Measurements from ENCODE around the gene WWP2. TPM values are rescaled to one million over a fixed set of nuclear protein-coding genes. Genes with fewer than 3 reads are reported as not detected.
"Not testable (repeated sequence)": the region's sequence is repeated elsewhere in the genome, so short reads cannot be mapped to it uniquely, and the experiment has no call there.

WWP2 gene
- polyA plus RNA-seq, 6 donors from 2014 or later, result 26.3 to 59.7 (median 39.3) TPM

- H3K27ac Mint-ChIP-seq, result peak overlapping the region in 1 of 6 donors; percentile 5
Observed at GRCh38 chr16:69816996-69817395, 54.9 kb downstream of the WWP2 start.

GRCh38 chr16:69818891-69819545 is 56.9 kb downstream of the WWP2 start:
- ATAC-seq (ENCODE audit: low read depth in 2 of 2) (no peak), DNase-seq (no peak)
- peaks cover 15 to 19% of the 10 kb centered on the region in 2 donors for H3K36me3 Mint-ChIP-seq
- peaks cover 0 to 2% (median 0%) of the 10 kb centered on the region in 7 donors for H3K9me3 Mint-ChIP-seq
- no peaks in the 10 kb centered on the region for H3K27me3 Mint-ChIP-seq
- H3K4me3 Mint-ChIP-seq, result no peak overlapping the region
- peak overlapping the region in 2 of 6 donors; percentile 32 to 84 for H3K27ac Mint-ChIP-seq
- peaks cover 18 to 27% (median 19%) of the 10 kb centered on the region in 3 donors for H3K4me1 Mint-ChIP-seq

More at GRCh38 chr16:69816996-69817395, 54.9 kb downstream of the WWP2 start:
- H3K36me3 Mint-ChIP-seq, result peaks cover 15 to 22% of the 10 kb centered on the region in 2 donors
- no peak for DNase-seq
- peaks cover 5 to 14% (median 7%) of the 10 kb centered on the region in 3 donors for H3K4me1 Mint-ChIP-seq
- H3K9me3 Mint-ChIP-seq, result peaks cover 0 to 2% (median 0%) of the 10 kb centered on the region in 7 donors
- H3K27me3 Mint-ChIP-seq, result no peaks in the 10 kb centered on the region
- ATAC-seq (ENCODE audit: low read depth in 2 of 2), result no peak
- no peak overlapping the region for H3K4me3 Mint-ChIP-seq

GRCh38 chr16:69820926-69821541 is 58.9 kb downstream of the WWP2 start:
- Mint-ChIP-seq H3K4me1 (peaks cover 24 to 34% (median 24%) of the 10 kb centered on the region in 3 donors), H3K36me3 (peaks cover 12 to 15% of the 10 kb centered on the region in 2 donors), H3K4me3 (no peak overlapping the region), H3K9me3 (peaks cover 0 to 2% (median 0%) of the 10 kb centered on the region in 7 donors), H3K27ac (peak overlapping the region in 2 of 6 donors; percentile 65 to 66), H3K27me3 (no peaks in the 10 kb centered on the region)
- DNase-seq, result no peak
- ATAC-seq (ENCODE audit: low read depth in 2 of 2), result no peak

DNA sequence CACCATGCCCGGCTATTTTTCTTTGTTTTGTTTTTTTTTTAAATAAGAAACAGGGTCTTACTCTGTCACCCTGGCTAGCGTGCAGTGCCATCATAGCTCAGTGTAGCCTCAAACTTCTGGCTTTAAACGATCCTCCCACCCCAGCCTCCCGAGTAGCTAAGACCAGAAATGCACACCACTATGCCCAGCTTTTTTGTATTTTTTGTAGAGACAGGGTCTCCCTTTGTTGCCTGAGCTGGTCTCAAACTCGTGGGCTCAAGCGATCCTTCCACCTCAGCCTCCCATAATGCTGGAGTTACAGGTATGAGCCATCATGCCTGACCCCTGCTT is 59.7 kb downstream of the WWP2 start:
- H3K27ac Mint-ChIP-seq, result peak overlapping the region in 2 of 6 donors; percentile 65 to 81
- DNase-seq (no peak), ATAC-seq (ENCODE audit: low read depth in 2 of 2) (no peak)
- peak overlapping the region in 1 of 8 donors; percentile 5 for H3K4me3 Mint-ChIP-seq
- peaks cover 12 to 15% of the 10 kb centered on the region in 2 donors for H3K36me3 Mint-ChIP-seq
- H3K4me1 Mint-ChIP-seq, result peaks cover 24 to 34% (median 24%) of the 10 kb centered on the region in 3 donors
- no peaks in the 10 kb centered on the region for H3K27me3 Mint-ChIP-seq
- H3K9me3 Mint-ChIP-seq, result peaks cover 0 to 2% (median 0%) of the 10 kb centered on the region in 7 donors

GRCh38 chr16:69822174-69822935 is 60.2 kb downstream of the WWP2 start:
- Mint-ChIP-seq H3K27me3 (no peaks in the 10 kb centered on the region), H3K27ac (peak overlapping the region; percentile 60 to 93 (median 78))

DNA sequence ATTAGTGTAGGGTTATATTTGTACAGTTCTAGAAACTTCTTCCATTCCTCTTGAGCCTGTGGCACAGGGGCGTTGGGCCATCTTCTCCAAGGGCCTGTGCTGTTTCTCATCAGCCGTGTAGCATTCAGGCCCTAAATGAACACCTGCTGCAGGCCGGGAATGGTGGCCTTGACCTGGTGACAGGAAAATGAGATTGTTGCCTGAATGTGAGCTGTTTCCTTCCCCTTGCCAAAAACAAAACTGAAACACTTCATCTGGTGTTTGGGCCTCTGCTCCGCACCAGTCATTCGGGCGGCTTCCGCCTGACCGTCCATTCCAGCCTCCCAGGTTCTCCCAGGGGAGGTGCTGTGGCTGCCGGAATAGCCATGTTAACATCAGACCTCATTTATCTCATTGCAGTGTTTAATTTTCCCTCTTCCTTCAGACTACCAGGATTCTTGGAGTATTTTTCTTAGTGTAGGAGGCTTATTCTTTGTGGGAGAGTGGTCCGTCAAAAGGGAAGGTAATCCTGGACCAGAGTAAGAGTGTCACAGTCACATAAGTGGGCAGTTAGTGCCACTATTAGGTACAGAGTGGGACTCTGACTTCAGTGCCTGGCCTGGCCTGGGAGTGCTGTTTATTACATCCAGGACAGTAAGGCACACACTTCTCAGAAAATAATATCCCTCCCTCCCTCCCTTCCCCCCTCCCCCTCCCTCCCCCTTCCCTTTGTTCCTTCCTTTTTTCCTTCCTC is 61.9 kb downstream of the WWP2 start:
- Mint-ChIP-seq H3K27ac (peak overlapping the region; percentile 94 to 98 (median 96)), H3K27me3 (no peaks in the 10 kb centered on the region), H3K4me1 (peaks cover 20 to 32% (median 24%) of the 10 kb centered on the region in 3 donors), H3K36me3 (peaks cover 9 to 12% of the 10 kb centered on the region in 2 donors), H3K4me3 (peak overlapping the region; percentile 67 to 93 (median 84)), H3K9me3 (no peaks in the 10 kb centered on the region)
- ATAC-seq (ENCODE audit: low read depth in 2 of 2) (peak; percentile 95 to 96), DNase-seq (peak; percentile 45)

More at GRCh38 chr16:69822174-69822935, 60.2 kb downstream of the WWP2 start:
- Mint-ChIP-seq H3K4me3 (peak overlapping the region in 5 of 8 donors; percentile 4 to 54 (median 10)), H3K9me3 (peaks cover 0 to 2% (median 0%) of the 10 kb centered on the region in 7 donors), H3K36me3 (peaks cover 12 to 15% of the 10 kb centered on the region in 2 donors), H3K4me1 (peaks cover 24 to 34% (median 24%) of the 10 kb centered on the region in 3 donors)
- DNase-seq (no peak), ATAC-seq (ENCODE audit: low read depth in 2 of 2) (no peak)

DNA sequence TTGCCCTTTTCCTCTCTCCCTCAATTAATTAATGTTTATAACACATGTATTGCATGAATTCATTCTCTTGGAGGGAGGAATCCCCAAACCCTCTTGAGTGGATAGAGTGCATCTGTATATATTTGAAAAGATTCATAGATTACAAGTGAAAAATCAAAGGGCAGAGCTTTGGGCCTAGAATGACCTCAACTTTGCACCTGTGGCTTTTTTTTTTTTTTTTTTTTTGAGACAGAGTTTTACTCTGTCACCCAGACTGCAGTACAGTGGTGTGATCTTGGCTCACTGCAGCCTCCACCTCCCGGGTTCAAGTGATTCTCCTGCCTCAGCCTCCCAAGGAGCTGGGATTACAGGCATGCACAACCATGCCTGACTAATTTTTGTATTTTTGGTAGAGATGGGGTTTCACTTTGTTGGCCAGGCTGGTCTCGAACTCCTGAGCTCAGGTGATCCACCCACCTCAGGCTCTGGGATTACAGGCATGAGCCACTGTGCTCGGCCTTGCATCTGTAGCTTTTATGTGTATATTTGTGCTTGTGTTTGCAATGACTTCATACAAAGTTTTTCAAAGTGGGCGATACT is 62.5 kb downstream of the WWP2 start:
- not testable (repeated sequence) for H3K9me3 Mint-ChIP-seq; H3K27me3 Mint-ChIP-seq; ATAC-seq (ENCODE audit: low read depth in 2 of 2); DNase-seq
- Mint-ChIP-seq H3K36me3 (peaks cover 4 to 10% of the 10 kb centered on the region in 2 donors), H3K4me3 (peak overlapping the region in 6 of 8 donors; percentile 45 to 93 (median 76)), H3K27ac (peak overlapping the region in 3 of 6 donors; percentile 82 to 96 (median 95)), H3K4me1 (peaks cover 20 to 28% (median 24%) of the 10 kb centered on the region in 3 donors)

GRCh38 chr16:69827524-69827923 is 65.4 kb downstream of the WWP2 start:
- ATAC-seq (ENCODE audit: low read depth in 2 of 2) (no peak), DNase-seq (no peak)
- H3K27me3 Mint-ChIP-seq, result no peaks in the 10 kb centered on the region
- no peaks in the 10 kb centered on the region for H3K9me3 Mint-ChIP-seq
- H3K4me1 Mint-ChIP-seq, result peaks cover 12 to 21% (median 13%) of the 10 kb centered on the region in 3 donors
- peaks cover 0 to 10% of the 10 kb centered on the region in 2 donors for H3K36me3 Mint-ChIP-seq
- no peak overlapping the region for H3K27ac Mint-ChIP-seq
- H3K4me3 Mint-ChIP-seq, result no peak overlapping the region

- ATAC-seq (ENCODE audit: low read depth in 2 of 2), result no peak
- H3K27ac Mint-ChIP-seq, result peak overlapping the region in 4 of 6 donors; percentile 7 to 89 (median 60)
- H3K9me3 Mint-ChIP-seq, result no peaks in the 10 kb centered on the region
- H3K4me1 Mint-ChIP-seq, result peaks cover 2 to 10% (median 7%) of the 10 kb centered on the region in 3 donors
- no peak for DNase-seq
- peaks cover 0 to 10% of the 10 kb centered on the region in 2 donors for H3K36me3 Mint-ChIP-seq
- H3K4me3 Mint-ChIP-seq, result no peak overlapping the region
- no peaks in the 10 kb centered on the region for H3K27me3 Mint-ChIP-seq
Observed at GRCh38 chr16:69829338-69829737, 67.2 kb downstream of the WWP2 start.

DNA sequence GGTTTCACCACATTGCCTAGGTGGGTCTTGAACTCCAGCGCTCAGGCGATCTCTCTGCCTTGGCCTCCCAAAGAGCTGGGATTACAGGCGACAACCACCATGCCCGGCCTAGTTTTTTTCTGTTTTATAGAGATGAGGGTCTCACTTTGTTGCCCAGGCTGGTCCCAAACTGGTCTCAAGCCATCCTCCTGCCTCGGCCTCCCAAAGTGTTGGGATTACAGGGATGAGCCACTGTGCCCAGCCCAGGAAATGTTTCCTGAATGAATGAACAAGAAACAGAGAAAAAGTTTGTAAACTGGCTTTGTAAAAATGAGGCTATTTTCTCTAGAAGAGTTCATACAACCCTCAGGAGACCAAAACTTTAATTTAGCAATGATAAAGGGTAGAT is 68.0 kb downstream of the WWP2 start:
- DNase-seq (no peak), ATAC-seq (ENCODE audit: low read depth in 2 of 2) (no peak)
- Mint-ChIP-seq H3K4me1 (peaks cover 0 to 6% (median 5%) of the 10 kb centered on the region in 3 donors), H3K4me3 (no peak overlapping the region), H3K27me3 (no peaks in the 10 kb centered on the region), H3K9me3 (no peaks in the 10 kb centered on the region), H3K27ac (peak overlapping the region in 3 of 6 donors; percentile 24 to 60 (median 53)), H3K36me3 (peaks cover 0 to 10% of the 10 kb centered on the region in 2 donors)

GRCh38 chr16:69830534-69831211 is 68.5 kb downstream of the WWP2 start:
- Mint-ChIP-seq H3K36me3 (peaks cover 0 to 10% of the 10 kb centered on the region in 2 donors), H3K27ac (peak overlapping the region in 3 of 6 donors; percentile 24 to 60 (median 53)), H3K4me1 (peaks cover 0 to 6% (median 5%) of the 10 kb centered on the region in 3 donors), H3K27me3 (no peaks in the 10 kb centered on the region), H3K9me3 (no peaks in the 10 kb centered on the region), H3K4me3 (peak overlapping the region in 1 of 8 donors; percentile 43)
- ATAC-seq (ENCODE audit: low read depth in 2 of 2) (no peak), DNase-seq (no peak)

Measured in naive B cell (primary cell).